Measurements from ENCODE around the gene KSR1. TPM values are rescaled to one million over a fixed set of nuclear protein-coding genes. Genes with fewer than 3 reads are reported as not detected.
"Not testable (repeated sequence)": the region's sequence is repeated elsewhere in the genome, so short reads cannot be mapped to it uniquely, and the experiment has no call there.

Gene KSR1
- total and polyA plus RNA-seq, 4 donors: 19.0 to 75.7 (median 42.6) TPM

GRCh38 chr17:27669136-27669535 lies 212.9 kb downstream of the KSR1 start:
- no peaks in the 10 kb centered on the region for H3K9me3 ChIP-seq (ENCODE audit: control insufficient read depth, low read length)
- H3K27me3 ChIP-seq (ENCODE audit: control insufficient read depth in 1 of 2, insufficient read depth in 2 of 2, low read length in 1 of 2): no peaks in the 10 kb centered on the region
- 86 to 87% methylated on average over 7 of the region's 7 CpGs for WGBS, 2 donors
- H3K27ac ChIP-seq (ENCODE audit: low read depth in 1 of 2, low read length in 2 of 2): no peak overlapping the region
- ATAC-seq (ENCODE audit: low FRiP score) (no peak), DNase-seq (no peak)
- H3K4me3 ChIP-seq (ENCODE audit: low read length in 2 of 2): no peak overlapping the region
- no peaks in the 10 kb centered on the region for H3K4me1 ChIP-seq (ENCODE audit: control insufficient read depth in 1 of 2, insufficient read depth in 2 of 2, low read length in 2 of 2)
- H3K36me3 ChIP-seq (ENCODE audit: control insufficient read depth in 1 of 2, insufficient read depth in 2 of 2, low read length in 1 of 2): no peaks in the 10 kb centered on the region
- intact Hi-C loops (cut with DNase I): no loop called here

- DNase-seq (no peak), ATAC-seq (ENCODE audit: low FRiP score) (no peak)
- no peaks in the 10 kb centered on the region for H3K27me3 ChIP-seq (ENCODE audit: control insufficient read depth in 1 of 2, insufficient read depth in 2 of 2, low read length in 1 of 2)
- intact Hi-C loops (cut with DNase I): no loop called here
- no peak overlapping the region for H3K4me3 ChIP-seq (ENCODE audit: low read length in 2 of 2)
- H3K27ac ChIP-seq (ENCODE audit: low read depth in 1 of 2, low read length in 2 of 2): no peak overlapping the region
- no peaks in the 10 kb centered on the region for H3K36me3 ChIP-seq (ENCODE audit: control insufficient read depth in 1 of 2, insufficient read depth in 2 of 2, low read length in 1 of 2)
- 63 to 69% methylated on average over 5 of the region's 5 CpGs for WGBS, 2 donors
- no peaks in the 10 kb centered on the region for H3K9me3 ChIP-seq (ENCODE audit: control insufficient read depth, low read length)
- no peaks in the 10 kb centered on the region for H3K4me1 ChIP-seq (ENCODE audit: control insufficient read depth in 1 of 2, insufficient read depth in 2 of 2, low read length in 2 of 2)
These were observed 213.6 kb downstream of the KSR1 start for GRCh38 chr17:27669850-27670249.

- Histone ChIP-seq H3K4me3 (ENCODE audit: low read length in 2 of 2) (no peak overlapping the region), H3K9me3 (ENCODE audit: control insufficient read depth, low read length) (no peaks in the 10 kb centered on the region), H3K27ac (ENCODE audit: low read depth in 1 of 2, low read length in 2 of 2) (no peak overlapping the region), H3K4me1 (ENCODE audit: control insufficient read depth in 1 of 2, insufficient read depth in 2 of 2, low read length in 2 of 2) (no peaks in the 10 kb centered on the region), H3K27me3 (ENCODE audit: control insufficient read depth in 1 of 2, insufficient read depth in 2 of 2, low read length in 1 of 2) (no peaks in the 10 kb centered on the region), H3K36me3 (ENCODE audit: control insufficient read depth in 1 of 2, insufficient read depth in 2 of 2, low read length in 1 of 2) (no peaks in the 10 kb centered on the region)
- intact Hi-C loops (cut with DNase I): no loop called here
- DNase-seq: no peak
- no peak for ATAC-seq (ENCODE audit: low FRiP score)
- 86 to 87% methylated on average over 11 to 12 of the region's 12 CpGs for WGBS, 2 donors
These were observed 214.7 kb downstream of the KSR1 start for GRCh38 chr17:27670791-27671590.

- H3K4me3 ChIP-seq (ENCODE audit: low read length in 2 of 2): no peak overlapping the region
- ATAC-seq (ENCODE audit: low FRiP score) (no peak), DNase-seq (no peak)
- H3K36me3 ChIP-seq (ENCODE audit: control insufficient read depth in 1 of 2, insufficient read depth in 2 of 2, low read length in 1 of 2): no peaks in the 10 kb centered on the region
- intact Hi-C loops (cut with DNase I): no loop called here
- H3K27ac ChIP-seq (ENCODE audit: low read depth in 1 of 2, low read length in 2 of 2): no peak overlapping the region
- no peaks in the 10 kb centered on the region for H3K27me3 ChIP-seq (ENCODE audit: control insufficient read depth in 1 of 2, insufficient read depth in 2 of 2, low read length in 1 of 2)
- no peaks in the 10 kb centered on the region for H3K9me3 ChIP-seq (ENCODE audit: control insufficient read depth, low read length)
- no peaks in the 10 kb centered on the region for H3K4me1 ChIP-seq (ENCODE audit: control insufficient read depth in 1 of 2, insufficient read depth in 2 of 2, low read length in 2 of 2)
- WGBS, 2 donors: 89 to 95% methylated on average over 2 of the region's 2 CpGs
These were observed 215.3 kb downstream of the KSR1 start for GRCh38 chr17:27671591-27671910.

GRCh38 chr17:27671977-27672480 lies 215.8 kb downstream of the KSR1 start:
- 71% methylated on average over 6 of the region's 6 CpGs for WGBS, 2 donors
- intact Hi-C loops (cut with DNase I); ATAC-seq (ENCODE audit: low FRiP score); H3K9me3 ChIP-seq (ENCODE audit: control insufficient read depth, low read length); H3K36me3 ChIP-seq (ENCODE audit: control insufficient read depth in 1 of 2, insufficient read depth in 2 of 2, low read length in 1 of 2); H3K4me3 ChIP-seq (ENCODE audit: low read length in 2 of 2); H3K4me1 ChIP-seq (ENCODE audit: control insufficient read depth in 1 of 2, insufficient read depth in 2 of 2, low read length in 2 of 2); H3K27ac ChIP-seq (ENCODE audit: low read depth in 1 of 2, low read length in 2 of 2); H3K27me3 ChIP-seq (ENCODE audit: control insufficient read depth in 1 of 2, insufficient read depth in 2 of 2, low read length in 1 of 2); DNase-seq: not testable (repeated sequence)

- Histone ChIP-seq H3K27me3 (ENCODE audit: control insufficient read depth in 1 of 2, insufficient read depth in 2 of 2, low read length in 1 of 2) (no peaks in the 10 kb centered on the region), H3K36me3 (ENCODE audit: control insufficient read depth in 1 of 2, insufficient read depth in 2 of 2, low read length in 1 of 2) (no peaks in the 10 kb centered on the region), H3K4me1 (ENCODE audit: control insufficient read depth in 1 of 2, insufficient read depth in 2 of 2, low read length in 2 of 2) (no peaks in the 10 kb centered on the region), H3K4me3 (ENCODE audit: low read length in 2 of 2) (no peak overlapping the region), H3K9me3 (ENCODE audit: control insufficient read depth, low read length) (no peaks in the 10 kb centered on the region), H3K27ac (ENCODE audit: low read depth in 1 of 2, low read length in 2 of 2) (no peak overlapping the region)
- WGBS, 2 donors: 79 to 82% methylated on average over 6 of the region's 6 CpGs
- intact Hi-C loops (cut with DNase I): no loop called here
- DNase-seq (peak in 1 of 2 donors; percentile 65), ATAC-seq (ENCODE audit: low FRiP score) (no peak)
These were observed 218.1 kb downstream of the KSR1 start for GRCh38 chr17:27674335-27674734.

Other genes with a start within 250 kb of the KSR1 start
- gene WSB1, start 162.3 kb upstream of the KSR1 start, total RNA-seq: 100 to 1,000 TPM; 320 to 355 TPM
- 100 to 1,000 TPM in 1 of 2 donors, 10 to 100 TPM in 1; 18.2 to 222 TPM for gene WSB1, start 162.3 kb upstream of the KSR1 start, polyA plus RNA-seq
- gene LGALS9, start 174.7 kb downstream of the KSR1 start, total RNA-seq: 10 to 100 TPM; 61.0 to 64.0 TPM
- 10 to 100 TPM; 26.8 to 47.1 TPM for gene LGALS9, start 174.7 kb downstream of the KSR1 start, polyA plus RNA-seq

Measured in aorta (tissue), 5 donors.